Panc1 (cell line): Measurements from ENCODE around the gene TDRD7. TPM values are rescaled to one million over a fixed set of nuclear protein-coding genes. Genes with fewer than 3 reads are reported as not detected.
A peak's percentile ranks its signal among the peaks of the same experiment; 100 is the strongest.

Source experiments
- ATAC-seq: fragments of 200-7000 bp; cut with Tn5 transposase; 2 replicates; pipeline ENCODE4 v1.9.1; 2020; ENCODE audit warnings: mild to moderate bottlenecking, moderate library complexity
- BruUV-seq: library from RNA; stranded (reverse); fragments of 400-500 nt; replicated peaks from 2 replicates; lab custom pipeline; 2021; lab: Mats Ljungman, UMichigan
- CTCF ChIA-PET: fragments of 300-600 bp; sonication (Branson Sonifier 250); formaldehyde crosslinking; loops from one replicate; lab custom pipeline; 2022; ENCODE audit warnings: antibody characterized with exemption; lab: Charles Lee
- POLR2A ChIA-PET: fragments of 300-600 bp; sonication (Branson Sonifier 250); formaldehyde crosslinking; loops from one replicate; lab custom pipeline; 2022; ENCODE audit warnings: antibody characterized with exemption; lab: Charles Lee
- DNase-seq: peaks from one replicate; pipeline ENCODE4 v3.0.0-alpha.2; 2010; ENCODE audit warnings: low read depth, low spot score
- H3K27ac ChIP-seq: 2 replicates; pipeline ENCODE4 v1.5.1; 2011; ENCODE audit warnings: mild to moderate bottlenecking, low read length, inconsistent platforms
- H3K27me3 ChIP-seq: fragments of 200-500 bp; sonication (Bioruptor generic); 2 replicates; pipeline ENCODE4 v1.6.0; 2014; ENCODE audit warnings: low read length, inconsistent platforms; ENCODE audit not compliant: control insufficient read depth, insufficient read depth
- H3K36me3 ChIP-seq: fragments of 200-500 bp; sonication (Bioruptor generic); 2 replicates; pipeline ENCODE4 v1.5.1; 2014; ENCODE audit warnings: inconsistent platforms, mild to moderate bottlenecking, low read length, moderate library complexity; ENCODE audit not compliant: control insufficient read depth, insufficient read depth
- H3K4me1 ChIP-seq: 2 replicates; pipeline ENCODE4 v1.5.1; 2011; ENCODE audit warnings: inconsistent platforms, mild to moderate bottlenecking, low read length, moderate library complexity; ENCODE audit not compliant: control insufficient read depth, insufficient read depth
- H3K4me3 ChIP-seq, 2 experiments: 2 replicates each; pipeline ENCODE4 v1.5.1; 2011 to 2012; ENCODE audit warnings: low read depth in 2 of 2, low read length in 2 of 2, mild to moderate bottlenecking in 2 of 2, inconsistent platforms in 1 of 2, moderate library complexity in 1 of 2
- H3K9me3 ChIP-seq: fragments of 200-500 bp; sonication (Bioruptor generic); 2 replicates; pipeline ENCODE4 v1.5.1; 2014; ENCODE audit warnings: low read depth, mild to moderate bottlenecking, inconsistent platforms, low read length, moderate library complexity; ENCODE audit not compliant: control insufficient read depth, insufficient read depth
- POLR2AphosphoS5 ChIP-seq: IDR thresholded peaks from 2 replicates; pipeline ENCODE4 v1.6.1; 2012; ENCODE audit warnings: mild to moderate bottlenecking, low read depth, low read length, moderate library complexity
- SIN3A ChIP-seq: IDR thresholded peaks from 2 replicates; pipeline ENCODE4 v1.6.1; 2012; ENCODE audit warnings: low read depth, mild to moderate bottlenecking, low read length, moderate library complexity, borderline replicate concordance; ENCODE audit not compliant: insufficient read depth
- TCF7L2 ChIP-seq: IDR thresholded peaks from 2 replicates; pipeline ENCODE4 v1.6.1; 2011; ENCODE audit warnings: mild to moderate bottlenecking, low read depth, low read length, inconsistent platforms
- in situ Hi-C: cut with HindIII; loops from 2 replicates; pipeline ENCODE4 v1.10.0; 2016; ENCODE audit warnings: low sequenced_read_pairs, low pct_unique_long_range_greater_than_20kb
- intact Hi-C: fragments of 100-400 bp; cut with micrococcal nuclease; formaldehyde crosslinking; loops from one replicate; pipeline ENCODE4 v1.10.0; 2022; ENCODE audit not compliant: unreplicated experiment
- total RNA-seq: library from RNA; stranded (reverse); gene quantifications from one replicate; pipeline ENCODE4 v1.2.1, GENCODE V29; 2021; ENCODE audit not compliant: unreplicated experiment
- TF ChIP-seq, protein P1 (sequence below): fragments of 450-650 bp; IDR thresholded peaks from 2 replicates; pipeline ENCODE4 v1.5.1; 2017; ENCODE audit warnings: mild to moderate bottlenecking
- TF ChIP-seq, protein P2 (sequence below), 2 experiments: IDR thresholded peaks; 2 replicates each; pipeline ENCODE4 v1.6.1; 2011 to 2012; ENCODE audit warnings: low read depth in 2 of 2, control low read depth in 1 of 2, low read length in 1 of 2, mild to moderate bottlenecking in 1 of 2, moderate library complexity in 1 of 2; ENCODE audit not compliant: insufficient read depth in 1 of 2

The TDRD7 gene
- total RNA-seq, 1 experiment from 2014 or later, result 10.6 TPM

GRCh38 chr9:97398999-97399758, 12.7 kb upstream of the TDRD7 start:
- CTCF ChIA-PET, result no interaction called here
- H3K9me3 ChIP-seq, result peaks cover 7% of the 10 kb centered on the region; the same call in 1 of the 2 replicates
- no peaks in the 10 kb centered on the region for H3K27me3 ChIP-seq
- no peak overlapping the region for H3K4me3 ChIP-seq
- no peak overlapping the region for H3K27ac ChIP-seq
- POLR2A ChIA-PET, result no interaction called here
- in situ Hi-C loops (no loop called here), intact Hi-C loops (loop anchor here (5.0 kb wide), 1 partner anchor 542 kb away; no protein-coding TSS in a partner anchor)
- DNase-seq (peak; percentile 55), ATAC-seq (peak; percentile 88)
- TF ChIP-seq, protein P1, sequence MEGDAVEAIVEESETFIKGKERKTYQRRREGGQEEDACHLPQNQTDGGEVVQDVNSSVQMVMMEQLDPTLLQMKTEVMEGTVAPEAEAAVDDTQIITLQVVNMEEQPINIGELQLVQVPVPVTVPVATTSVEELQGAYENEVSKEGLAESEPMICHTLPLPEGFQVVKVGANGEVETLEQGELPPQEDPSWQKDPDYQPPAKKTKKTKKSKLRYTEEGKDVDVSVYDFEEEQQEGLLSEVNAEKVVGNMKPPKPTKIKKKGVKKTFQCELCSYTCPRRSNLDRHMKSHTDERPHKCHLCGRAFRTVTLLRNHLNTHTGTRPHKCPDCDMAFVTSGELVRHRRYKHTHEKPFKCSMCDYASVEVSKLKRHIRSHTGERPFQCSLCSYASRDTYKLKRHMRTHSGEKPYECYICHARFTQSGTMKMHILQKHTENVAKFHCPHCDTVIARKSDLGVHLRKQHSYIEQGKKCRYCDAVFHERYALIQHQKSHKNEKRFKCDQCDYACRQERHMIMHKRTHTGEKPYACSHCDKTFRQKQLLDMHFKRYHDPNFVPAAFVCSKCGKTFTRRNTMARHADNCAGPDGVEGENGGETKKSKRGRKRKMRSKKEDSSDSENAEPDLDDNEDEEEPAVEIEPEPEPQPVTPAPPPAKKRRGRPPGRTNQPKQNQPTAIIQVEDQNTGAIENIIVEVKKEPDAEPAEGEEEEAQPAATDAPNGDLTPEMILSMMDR, result peak; percentile 92
- no peak for TF ChIP-seq POLR2AphosphoS5
- TF ChIP-seq, protein P2, sequence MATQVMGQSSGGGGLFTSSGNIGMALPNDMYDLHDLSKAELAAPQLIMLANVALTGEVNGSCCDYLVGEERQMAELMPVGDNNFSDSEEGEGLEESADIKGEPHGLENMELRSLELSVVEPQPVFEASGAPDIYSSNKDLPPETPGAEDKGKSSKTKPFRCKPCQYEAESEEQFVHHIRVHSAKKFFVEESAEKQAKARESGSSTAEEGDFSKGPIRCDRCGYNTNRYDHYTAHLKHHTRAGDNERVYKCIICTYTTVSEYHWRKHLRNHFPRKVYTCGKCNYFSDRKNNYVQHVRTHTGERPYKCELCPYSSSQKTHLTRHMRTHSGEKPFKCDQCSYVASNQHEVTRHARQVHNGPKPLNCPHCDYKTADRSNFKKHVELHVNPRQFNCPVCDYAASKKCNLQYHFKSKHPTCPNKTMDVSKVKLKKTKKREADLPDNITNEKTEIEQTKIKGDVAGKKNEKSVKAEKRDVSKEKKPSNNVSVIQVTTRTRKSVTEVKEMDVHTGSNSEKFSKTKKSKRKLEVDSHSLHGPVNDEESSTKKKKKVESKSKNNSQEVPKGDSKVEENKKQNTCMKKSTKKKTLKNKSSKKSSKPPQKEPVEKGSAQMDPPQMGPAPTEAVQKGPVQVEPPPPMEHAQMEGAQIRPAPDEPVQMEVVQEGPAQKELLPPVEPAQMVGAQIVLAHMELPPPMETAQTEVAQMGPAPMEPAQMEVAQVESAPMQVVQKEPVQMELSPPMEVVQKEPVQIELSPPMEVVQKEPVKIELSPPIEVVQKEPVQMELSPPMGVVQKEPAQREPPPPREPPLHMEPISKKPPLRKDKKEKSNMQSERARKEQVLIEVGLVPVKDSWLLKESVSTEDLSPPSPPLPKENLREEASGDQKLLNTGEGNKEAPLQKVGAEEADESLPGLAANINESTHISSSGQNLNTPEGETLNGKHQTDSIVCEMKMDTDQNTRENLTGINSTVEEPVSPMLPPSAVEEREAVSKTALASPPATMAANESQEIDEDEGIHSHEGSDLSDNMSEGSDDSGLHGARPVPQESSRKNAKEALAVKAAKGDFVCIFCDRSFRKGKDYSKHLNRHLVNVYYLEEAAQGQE (IDR thresholded peaks at IDR 0.05; ENCODE audit: insufficient read depth in 1 of 2, low read depth in 2 of 2, low read length in 1 of 2), result peak in 1 of 2 experiments; percentile 61; a peak in 1 of 4 replicates
- TF ChIP-seq TCF7L2, result no peak
- no peak for TF ChIP-seq SIN3A
- BruUV-seq, result no TSS peak
- H3K36me3 ChIP-seq, result no peaks in the 10 kb centered on the region
- no peaks in the 10 kb centered on the region for H3K4me1 ChIP-seq

GRCh38 chr9:97403746-97404316, 8.1 kb upstream of the TDRD7 start:
- Histone ChIP-seq H3K4me1 (no peaks in the 10 kb centered on the region), H3K27me3 (no peaks in the 10 kb centered on the region; the same call in 1 of the 2 replicates), H3K36me3 (no peaks in the 10 kb centered on the region), H3K4me3 (no peak overlapping the region), H3K27ac (no peak overlapping the region), H3K9me3 (peaks cover 9% of the 10 kb centered on the region; the same call in 1 of the 2 replicates)
- DNase-seq (no peak), ATAC-seq (no peak)
- in situ Hi-C loops, result no loop called here
- POLR2A ChIA-PET, result no interaction called here
- TF ChIP-seq POLR2AphosphoS5 (no peak), SIN3A (no peak), TCF7L2 (no peak)
- TF ChIP-seq, protein P1, result no peak
- TF ChIP-seq, protein P2 (IDR thresholded peaks at IDR 0.05; ENCODE audit: insufficient read depth in 1 of 2, low read depth in 2 of 2, low read length in 1 of 2), result no peak
- BruUV-seq, result no TSS peak
- CTCF ChIA-PET, result no interaction called here
- intact Hi-C loops, result no loop called here
